H9 (cell line): Measurements from ENCODE around the gene SHC1. TPM values are rescaled to one million over a fixed set of nuclear protein-coding genes. Genes with fewer than 3 reads are reported as not detected.

ENCODE experiments used
- DNase-seq: peaks from one replicate; pipeline ENCODE4 v3.0.0-alpha.2; 2017
- H2AFZ ChIP-seq: one replicate; pipeline ENCODE4 v1.6.1; 2013; ENCODE audit warnings: mild to moderate bottlenecking, low read length, control low read depth, moderate library complexity
- H2AK5ac ChIP-seq: 2 replicates; pipeline ENCODE4 v1.6.1; 2013; ENCODE audit warnings: low read length, control low read depth, mixed read lengths; ENCODE audit not compliant: insufficient read length
- H2BK120ac ChIP-seq: one replicate; pipeline ENCODE4 v1.6.1; 2013; ENCODE audit warnings: low read depth, mild to moderate bottlenecking, low read length, control low read depth, inconsistent platforms; ENCODE audit not compliant: poor library complexity, severe bottlenecking
- H2BK12ac ChIP-seq: 2 replicates; pipeline ENCODE4 v1.6.1; 2013; ENCODE audit warnings: low read length, control low read depth, mixed read lengths, low read depth; ENCODE audit not compliant: insufficient read length
- H2BK15ac ChIP-seq: 2 replicates; pipeline ENCODE4 v1.6.1; 2013; ENCODE audit warnings: low read depth, low read length, control low read depth
- H2BK20ac ChIP-seq: one replicate; pipeline ENCODE4 v1.6.1; 2013; ENCODE audit warnings: low read depth, mild to moderate bottlenecking, low read length, control low read depth, inconsistent platforms; ENCODE audit not compliant: poor library complexity, severe bottlenecking
- H2BK5ac ChIP-seq: 2 replicates; pipeline ENCODE4 v1.6.1; 2013; ENCODE audit warnings: low read length, control low read depth, mixed read lengths; ENCODE audit not compliant: insufficient read length
- H3K14ac ChIP-seq: 2 replicates; pipeline ENCODE4 v1.6.1; 2013; ENCODE audit warnings: low read length, control low read depth; ENCODE audit not compliant: insufficient read depth
- H3K18ac ChIP-seq: 2 replicates; pipeline ENCODE4 v1.6.1; 2013; ENCODE audit warnings: low read depth, mild to moderate bottlenecking, mixed read lengths, low read length, control low read depth; ENCODE audit not compliant: insufficient read length
- H3K23ac ChIP-seq: 2 replicates; pipeline ENCODE4 v1.6.1; 2013; ENCODE audit warnings: low read length, control low read depth, mixed read lengths, low read depth; ENCODE audit not compliant: insufficient read length
- H3K23me2 ChIP-seq: 2 replicates; pipeline ENCODE4 v1.6.1; 2013; ENCODE audit warnings: low read depth, mild to moderate bottlenecking, mixed read lengths, low read length, control low read depth; ENCODE audit not compliant: insufficient read length, poor library complexity, severe bottlenecking
- H3K27ac ChIP-seq: 2 replicates; pipeline ENCODE4 v1.5.1; 2013; ENCODE audit warnings: low read length, control low read depth, mixed read lengths, low read depth; ENCODE audit not compliant: insufficient read length
- H3K27me3 ChIP-seq: 2 replicates; pipeline ENCODE4 v1.6.1; 2013; ENCODE audit warnings: low read length, control low read depth, inconsistent platforms; ENCODE audit not compliant: insufficient read depth
- H3K4ac ChIP-seq: 2 replicates; pipeline ENCODE4 v1.6.1; 2013; ENCODE audit warnings: low read depth, mild to moderate bottlenecking, control low read depth, inconsistent platforms, low read length, moderate library complexity
- H3K4me1 ChIP-seq: 2 replicates; pipeline ENCODE4 v1.6.1; 2013; ENCODE audit warnings: low read length, control low read depth, inconsistent platforms; ENCODE audit not compliant: insufficient read depth
- H3K4me2 ChIP-seq: 2 replicates; pipeline ENCODE4 v1.6.1; 2013; ENCODE audit warnings: low read length, control low read depth, mixed read lengths; ENCODE audit not compliant: insufficient read length, insufficient read depth
- H3K56ac ChIP-seq: 2 replicates; pipeline ENCODE4 v1.6.1; 2013; ENCODE audit warnings: low read depth, mild to moderate bottlenecking, mixed read lengths, low read length, control low read depth; ENCODE audit not compliant: insufficient read length
- H3K79me1 ChIP-seq: 2 replicates; pipeline ENCODE4 v1.6.1; 2013; ENCODE audit warnings: low read depth, mild to moderate bottlenecking, moderate library complexity, low read length, control low read depth, inconsistent platforms; ENCODE audit not compliant: insufficient read depth, poor library complexity, severe bottlenecking
- H3K79me2 ChIP-seq: 2 replicates; pipeline ENCODE4 v1.6.1; 2013; ENCODE audit warnings: low read length, control low read depth, inconsistent platforms; ENCODE audit not compliant: insufficient read depth
- H3K9ac ChIP-seq: 2 replicates; pipeline ENCODE4 v1.6.1; 2013; ENCODE audit warnings: low read length, control low read depth, mixed read lengths; ENCODE audit not compliant: insufficient read length; ENCODE audit errors: extremely low read depth
- H3K9me3 ChIP-seq: one replicate; pipeline ENCODE4 v1.6.1; 2013; ENCODE audit warnings: low read depth, low read length, inconsistent platforms; ENCODE audit not compliant: control insufficient read depth
- H3T11ph ChIP-seq: one replicate; pipeline ENCODE4 v1.6.1; 2013; ENCODE audit warnings: mild to moderate bottlenecking, low read length, control low read depth, inconsistent platforms
- H4K20me1 ChIP-seq: one replicate; pipeline ENCODE4 v1.6.1; 2013; ENCODE audit not compliant: control insufficient read depth, insufficient read length, insufficient read depth
- H4K5ac ChIP-seq: 2 replicates; pipeline ENCODE4 v1.6.1; 2013; ENCODE audit warnings: low read depth, mild to moderate bottlenecking, mixed read lengths, low read length, control low read depth; ENCODE audit not compliant: insufficient read length
- H4K8ac ChIP-seq: replicated peaks from 2 replicates; pipeline ENCODE4 v1.6.1; 2013; ENCODE audit warnings: low read length, control low read depth, mixed read lengths, low read depth; ENCODE audit not compliant: insufficient read length
- H4K91ac ChIP-seq: 2 replicates; pipeline ENCODE4 v1.6.1; 2013; ENCODE audit warnings: low read depth, mild to moderate bottlenecking, moderate library complexity, mixed read lengths, low read length, control low read depth; ENCODE audit not compliant: insufficient read length
- H3K27ac Mint-ChIP-seq, 3 experiments: 2 replicates in 2 of 3; 3 replicates in 1 of 3; pipeline ENCODE4 v1.8.0; 2020 to 2021; ENCODE audit warnings: mixed read lengths in 3 of 3, mild to moderate bottlenecking in 1 of 3, moderate library complexity in 1 of 3
- H3K27me3 Mint-ChIP-seq: 2 replicates; pipeline ENCODE4 v1.8.0; 2021; ENCODE audit warnings: low read depth, mild to moderate bottlenecking, moderate library complexity, mixed read lengths
- H3K36me3 Mint-ChIP-seq, 3 experiments: 2 replicates in 2 of 3; 3 replicates in 1 of 3; pipeline ENCODE4 v1.8.0; 2020 to 2021; ENCODE audit warnings: low read depth in 3 of 3, mixed read lengths in 3 of 3; ENCODE audit not compliant: insufficient read depth in 1 of 3
- H3K4me1 Mint-ChIP-seq, 2 experiments: 2 replicates each; pipeline ENCODE4 v1.8.0; 2020; ENCODE audit warnings: mixed read lengths in 2 of 2
- H3K4me3 Mint-ChIP-seq, 2 experiments: 2 replicates in 1 of 2; 3 replicates in 1 of 2; pipeline ENCODE4 v1.8.0; 2020 to 2021; ENCODE audit warnings: mild to moderate bottlenecking in 2 of 2, mixed read lengths in 2 of 2, moderate library complexity in 1 of 2
- H3K9me3 Mint-ChIP-seq, 2 experiments: 2 replicates in 1 of 2; 3 replicates in 1 of 2; pipeline ENCODE4 v1.8.0; 2020; ENCODE audit warnings: mild to moderate bottlenecking in 2 of 2, mixed read lengths in 2 of 2, moderate library complexity in 1 of 2
- WGBS: extraction: QIAGEN DNeasy Blood & Tissue Kit; methylation state at CpG from one replicate; pipeline ENCODE4 v1.1.7; 2013; ENCODE audit warnings: missing lambda C conversion rate, low lambda C conversion rate, mixed read lengths; ENCODE audit not compliant: insufficient read length; ENCODE audit errors: extremely low coverage; 5-methylcytosine and 5-hydroxymethylcytosine counted together
- total RNA-seq: library from RNA; stranded (reverse); gene quantifications from 2 replicates; pipeline ENCODE4 v1.2.1, GENCODE V29; 2021
- TF ChIP-seq, protein P1 (sequence below): fragments of 200-600 bp; sonication (generic); conservative IDR thresholded peaks from 3 replicates; pipeline ENCODE4 v1.8.0; 2021; ENCODE audit warnings: antibody characterized with exemption, mild to moderate bottlenecking

SHC1 gene
- total RNA-seq, 1 experiment from 2014 or later: 168 TPM

DNA sequence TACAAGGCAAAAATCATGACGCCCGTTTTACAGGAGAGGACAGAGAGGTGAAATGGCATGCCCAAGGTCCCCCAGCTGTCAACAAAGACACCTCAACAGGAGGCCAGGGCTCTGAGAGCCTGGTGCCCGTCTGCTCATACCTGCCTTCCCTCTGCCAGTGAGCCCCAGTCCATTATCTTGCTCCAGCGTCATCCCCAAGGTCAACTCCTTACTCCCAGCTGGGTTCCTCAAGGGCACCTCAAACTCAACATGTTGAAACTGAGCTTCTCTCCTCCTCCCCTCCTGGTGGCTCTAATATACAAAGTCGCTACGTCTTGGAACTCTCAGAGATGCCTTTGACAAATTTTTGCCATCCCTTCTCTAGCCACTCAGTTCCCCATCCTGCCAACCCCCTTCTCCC, 17.9 kb downstream of the SHC1 start:
- peaks cover 16% of the 10 kb centered on the region for H3K23me2 ChIP-seq
- no peak overlapping the region for H3K4me3 Mint-ChIP-seq

More for the DNA sequence above, 17.9 kb downstream of the SHC1 start:
- no peak overlapping the region for H3T11ph ChIP-seq
- no peaks in the 10 kb centered on the region for H4K20me1 ChIP-seq
- no peak overlapping the region for H4K91ac ChIP-seq
- no peak for DNase-seq
- no peak overlapping the region for H3K27ac ChIP-seq
- no peak overlapping the region for H2BK120ac ChIP-seq
- H2AK5ac ChIP-seq: no peak overlapping the region
- H3K27ac Mint-ChIP-seq: peak overlapping the region in 2 of 3 experiments; percentile 7 to 59; a peak in 1 of 7 replicates
- H3K27me3 ChIP-seq: no peaks in the 10 kb centered on the region
- H3K9ac ChIP-seq: no peak overlapping the region
- H4K5ac ChIP-seq: no peak overlapping the region
- peaks cover 44 to 48% of the 10 kb centered on the region in 2 experiments for H3K4me1 Mint-ChIP-seq
- whole genome bisulfite sequencing: no CpG with 5 or more reads among the region's 6 CpGs
- H2BK15ac ChIP-seq: no peak overlapping the region
- H2BK5ac ChIP-seq: no peak overlapping the region
- H4K8ac ChIP-seq: no peak overlapping the region
- peaks cover 2 to 10% (median 9%) of the 10 kb centered on the region in 3 experiments; a peak in 6 of 7 replicates for H3K36me3 Mint-ChIP-seq
- TF ChIP-seq, protein P1, sequence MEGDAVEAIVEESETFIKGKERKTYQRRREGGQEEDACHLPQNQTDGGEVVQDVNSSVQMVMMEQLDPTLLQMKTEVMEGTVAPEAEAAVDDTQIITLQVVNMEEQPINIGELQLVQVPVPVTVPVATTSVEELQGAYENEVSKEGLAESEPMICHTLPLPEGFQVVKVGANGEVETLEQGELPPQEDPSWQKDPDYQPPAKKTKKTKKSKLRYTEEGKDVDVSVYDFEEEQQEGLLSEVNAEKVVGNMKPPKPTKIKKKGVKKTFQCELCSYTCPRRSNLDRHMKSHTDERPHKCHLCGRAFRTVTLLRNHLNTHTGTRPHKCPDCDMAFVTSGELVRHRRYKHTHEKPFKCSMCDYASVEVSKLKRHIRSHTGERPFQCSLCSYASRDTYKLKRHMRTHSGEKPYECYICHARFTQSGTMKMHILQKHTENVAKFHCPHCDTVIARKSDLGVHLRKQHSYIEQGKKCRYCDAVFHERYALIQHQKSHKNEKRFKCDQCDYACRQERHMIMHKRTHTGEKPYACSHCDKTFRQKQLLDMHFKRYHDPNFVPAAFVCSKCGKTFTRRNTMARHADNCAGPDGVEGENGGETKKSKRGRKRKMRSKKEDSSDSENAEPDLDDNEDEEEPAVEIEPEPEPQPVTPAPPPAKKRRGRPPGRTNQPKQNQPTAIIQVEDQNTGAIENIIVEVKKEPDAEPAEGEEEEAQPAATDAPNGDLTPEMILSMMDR: no peak
- no peak overlapping the region for H3K23ac ChIP-seq
- H3K14ac ChIP-seq: no peak overlapping the region
- no peaks in the 10 kb centered on the region for H3K79me2 ChIP-seq
- H3K4me1 ChIP-seq: peaks cover 4% of the 10 kb centered on the region; the same call in 1 of the 2 replicates
- H3K9me3 ChIP-seq: no peaks in the 10 kb centered on the region
- no peak overlapping the region for H2AFZ ChIP-seq
- no peaks in the 10 kb centered on the region for H3K9me3 Mint-ChIP-seq
- no peak overlapping the region for H3K4me2 ChIP-seq
- H3K56ac ChIP-seq: no peak overlapping the region
- no peak overlapping the region for H3K18ac ChIP-seq
- H2BK20ac ChIP-seq: no peak overlapping the region
- H3K4ac ChIP-seq: no peak overlapping the region
- H2BK12ac ChIP-seq: no peak overlapping the region
- H3K79me1 ChIP-seq: no peaks in the 10 kb centered on the region
- H3K27me3 Mint-ChIP-seq: no peaks in the 10 kb centered on the region
